GM21367 (cell line): ENCODE results near the gene GMIP.

Source experiments
- ATAC-seq: cut with Tn5 transposase; IDR thresholded peaks from one replicate; pipeline ENCODE4 v1.9.1; 2021; ENCODE audit not compliant: unreplicated experiment

GMIP gene

DNA sequence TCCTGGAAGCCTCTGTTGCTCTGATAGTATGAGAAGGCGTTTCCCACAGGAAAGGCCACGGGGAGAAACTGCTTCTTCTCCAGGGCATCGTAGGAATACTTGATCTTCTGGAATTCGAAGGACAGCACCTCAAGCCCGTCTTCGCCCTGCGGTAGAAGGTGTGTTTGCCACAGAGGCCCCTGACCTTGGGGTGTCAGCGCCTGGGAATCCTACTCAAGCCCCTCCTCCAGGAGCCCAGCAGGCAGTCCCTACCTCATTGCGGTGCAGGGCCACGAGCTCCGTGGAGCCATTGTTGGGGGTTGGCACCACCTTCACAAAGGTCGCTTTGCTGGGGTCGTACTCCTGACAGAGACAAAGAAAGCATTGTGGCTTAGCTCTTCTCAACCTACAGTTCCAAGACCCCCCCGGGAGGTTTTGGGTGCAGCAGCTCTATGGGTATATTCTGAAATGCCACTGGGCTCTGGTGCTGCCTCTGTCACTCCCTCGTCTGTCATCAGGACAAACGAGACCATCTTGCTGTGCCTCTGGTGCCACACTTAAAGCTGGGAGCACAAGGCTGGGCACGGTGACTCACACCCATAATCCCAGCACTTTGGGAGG, 16.3 kb upstream of the GMIP start:
- ATAC-seq: no peak

DNA sequence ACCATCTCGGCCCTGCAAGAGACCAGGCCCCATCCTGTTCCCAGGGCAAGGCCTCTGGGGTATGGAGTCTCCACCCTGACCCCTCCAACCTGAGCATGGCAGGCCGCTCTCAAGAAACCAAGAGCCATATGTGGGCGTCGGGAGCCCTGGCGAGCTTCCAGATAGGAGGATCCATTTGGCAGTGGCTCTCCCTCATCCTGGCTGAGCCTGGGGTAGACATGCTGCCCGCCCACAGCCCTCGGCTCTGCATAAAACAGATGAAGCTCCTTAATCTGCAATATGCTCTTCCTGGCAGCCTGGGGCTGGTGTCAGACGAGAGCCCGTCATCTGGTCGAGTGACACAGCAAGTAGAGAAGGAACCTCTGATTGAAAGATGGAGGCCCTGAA, 13.9 kb upstream of the GMIP start:
- ATAC-seq: no peak

DNA sequence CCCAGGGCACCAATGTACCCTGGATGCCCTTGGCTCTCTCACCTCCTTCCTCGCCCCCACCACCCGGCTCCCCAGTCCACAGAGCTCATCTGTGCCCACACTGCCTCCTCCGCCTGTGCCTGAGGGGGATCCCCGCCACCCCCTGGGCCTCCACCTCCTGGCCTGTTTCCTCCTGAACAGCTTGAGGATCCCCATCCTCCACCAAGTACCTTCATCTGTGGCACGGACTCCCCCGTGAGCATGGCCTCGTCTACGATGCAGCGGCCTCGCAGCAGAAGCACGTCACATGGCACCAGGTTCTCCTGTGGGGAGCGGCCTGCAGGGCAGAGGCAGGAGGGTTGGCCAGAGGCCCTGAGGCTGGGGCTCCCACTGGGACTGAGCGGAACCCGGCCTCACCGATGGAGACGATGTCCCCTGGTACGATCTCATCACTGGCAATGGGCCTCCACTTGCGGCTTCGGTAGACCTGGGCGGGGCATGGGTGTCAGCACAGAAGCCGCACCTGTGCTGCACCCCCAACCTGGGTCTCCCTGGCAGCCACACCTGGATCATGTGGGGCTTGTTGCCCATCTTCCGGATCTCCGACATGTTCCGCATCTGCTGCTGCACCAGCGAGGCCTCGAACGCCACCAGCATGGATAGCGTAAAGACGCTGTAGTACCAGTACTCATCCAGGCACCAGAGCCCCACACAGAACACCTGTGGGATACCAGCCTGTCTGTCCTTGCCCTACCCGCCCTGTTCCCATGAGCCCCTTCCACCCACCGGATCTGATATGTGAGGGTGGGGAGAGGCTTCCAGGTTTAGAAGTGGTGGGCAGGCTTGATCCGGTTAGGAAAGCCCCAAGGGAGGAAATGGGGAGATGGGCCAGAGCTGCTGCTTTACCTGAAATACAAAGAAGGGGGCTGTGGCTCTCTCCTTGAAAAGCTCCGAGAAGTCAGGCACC, 13.3 kb upstream of the GMIP start:
- no peak for ATAC-seq

DNA sequence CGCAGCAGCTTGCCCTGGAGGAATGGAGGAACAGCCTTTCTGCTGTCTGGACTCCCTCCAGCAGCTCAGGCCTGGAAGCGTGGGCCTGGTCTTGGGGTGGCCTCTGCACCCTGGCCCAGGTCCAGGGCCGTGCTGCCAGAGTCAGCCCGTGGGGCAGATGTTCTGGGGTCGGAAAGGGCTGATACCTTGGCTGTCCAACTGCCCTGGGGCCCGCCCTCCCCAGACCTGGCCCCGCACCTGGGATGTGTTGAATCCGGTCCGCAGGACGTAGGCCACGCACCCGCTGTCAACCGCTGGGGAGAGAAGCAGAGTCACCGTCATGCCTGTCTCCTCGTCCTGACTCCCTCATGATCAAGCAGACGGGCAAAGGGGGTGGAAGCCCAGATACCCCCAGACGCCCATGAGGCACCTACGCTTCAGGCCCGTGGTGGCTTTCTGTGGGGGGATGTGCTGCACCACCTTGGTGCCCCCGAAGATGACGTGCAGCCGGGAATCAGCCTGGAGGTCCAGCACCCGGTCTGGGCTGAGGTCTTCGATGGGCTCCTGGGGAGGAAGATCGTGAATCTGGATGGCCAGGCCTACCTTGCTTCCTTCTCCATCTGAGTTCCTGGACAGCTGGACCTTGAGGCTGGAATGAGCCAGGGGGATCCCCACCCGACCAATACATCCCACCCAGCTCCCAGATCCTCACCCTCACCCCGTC, 12.3 kb upstream of the GMIP start:
- no peak for ATAC-seq

DNA sequence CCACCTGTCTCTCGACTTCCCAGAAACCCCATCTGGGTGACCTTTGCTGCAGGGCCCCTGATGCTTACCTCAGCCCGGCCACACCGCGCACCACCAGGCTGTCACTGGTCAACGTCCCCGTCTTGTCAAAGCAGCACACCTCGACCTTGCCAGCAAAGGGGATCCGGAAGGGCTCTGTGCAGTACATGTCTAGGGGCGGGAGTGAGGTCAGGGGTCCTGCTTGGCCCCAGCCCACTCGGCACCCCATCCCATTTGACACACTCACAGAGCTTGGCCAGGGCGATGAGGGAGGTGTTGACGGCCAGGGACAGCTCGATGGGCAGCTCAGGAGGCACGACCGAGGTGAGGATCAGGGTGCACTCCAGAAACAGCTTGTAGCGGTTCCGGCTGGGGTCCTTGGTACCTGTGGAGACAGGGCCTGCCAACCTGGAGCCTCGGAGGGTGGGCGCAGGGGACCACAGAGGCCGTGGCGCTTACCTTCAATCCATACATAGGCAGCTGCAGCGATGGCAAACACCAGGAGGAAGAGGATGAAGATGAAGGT, 11.7 kb upstream of the GMIP start:
- no peak for ATAC-seq

DNA sequence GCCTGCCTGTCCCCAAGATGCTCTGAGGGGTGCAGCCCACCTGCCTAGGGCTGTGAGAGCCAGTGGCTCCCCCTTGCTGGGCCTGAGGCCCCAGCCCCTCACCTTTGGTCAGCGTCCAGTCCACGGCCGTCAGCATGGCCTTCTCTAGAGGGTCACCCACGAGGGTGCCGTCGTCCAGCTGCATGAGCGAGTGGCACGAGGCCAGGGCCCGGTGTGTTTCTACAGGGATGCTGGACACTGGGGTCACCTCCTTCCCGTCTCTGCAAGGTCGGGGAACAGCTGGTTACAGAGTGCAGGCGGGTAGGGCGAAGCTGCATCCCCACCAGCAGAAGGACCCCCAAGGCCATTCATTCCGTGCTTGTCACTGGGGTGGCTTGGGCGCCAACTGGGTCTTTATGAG, 11.0 kb upstream of the GMIP start:
- ATAC-seq: no peak

DNA sequence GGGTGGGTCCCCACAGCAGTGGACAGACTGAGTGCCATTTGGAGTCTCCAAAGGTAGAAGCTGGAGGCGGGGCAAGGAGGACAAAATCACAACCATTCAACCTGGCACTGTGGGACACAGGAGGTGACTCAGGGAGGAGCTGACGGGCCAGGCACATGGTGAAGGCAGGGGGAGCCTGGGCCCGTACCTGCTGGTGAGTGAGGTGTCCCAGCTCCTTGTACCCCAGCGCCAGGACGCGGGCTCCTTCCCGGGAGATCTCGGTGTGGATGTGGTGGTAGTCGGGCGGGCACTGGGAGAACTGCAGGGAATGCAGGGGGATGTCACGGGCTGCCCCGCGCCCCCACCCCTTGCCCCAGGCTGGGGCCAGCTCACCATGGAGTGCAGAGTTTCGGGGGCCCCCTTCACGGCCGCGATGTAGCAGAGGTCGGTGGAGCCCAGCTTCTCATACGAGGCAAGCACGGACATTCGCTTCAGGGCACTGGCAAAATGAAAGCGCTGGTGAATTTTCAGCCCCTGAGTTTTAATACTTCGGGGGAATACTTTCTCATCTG, 10.2 kb upstream of the GMIP start:
- no peak for ATAC-seq

DNA sequence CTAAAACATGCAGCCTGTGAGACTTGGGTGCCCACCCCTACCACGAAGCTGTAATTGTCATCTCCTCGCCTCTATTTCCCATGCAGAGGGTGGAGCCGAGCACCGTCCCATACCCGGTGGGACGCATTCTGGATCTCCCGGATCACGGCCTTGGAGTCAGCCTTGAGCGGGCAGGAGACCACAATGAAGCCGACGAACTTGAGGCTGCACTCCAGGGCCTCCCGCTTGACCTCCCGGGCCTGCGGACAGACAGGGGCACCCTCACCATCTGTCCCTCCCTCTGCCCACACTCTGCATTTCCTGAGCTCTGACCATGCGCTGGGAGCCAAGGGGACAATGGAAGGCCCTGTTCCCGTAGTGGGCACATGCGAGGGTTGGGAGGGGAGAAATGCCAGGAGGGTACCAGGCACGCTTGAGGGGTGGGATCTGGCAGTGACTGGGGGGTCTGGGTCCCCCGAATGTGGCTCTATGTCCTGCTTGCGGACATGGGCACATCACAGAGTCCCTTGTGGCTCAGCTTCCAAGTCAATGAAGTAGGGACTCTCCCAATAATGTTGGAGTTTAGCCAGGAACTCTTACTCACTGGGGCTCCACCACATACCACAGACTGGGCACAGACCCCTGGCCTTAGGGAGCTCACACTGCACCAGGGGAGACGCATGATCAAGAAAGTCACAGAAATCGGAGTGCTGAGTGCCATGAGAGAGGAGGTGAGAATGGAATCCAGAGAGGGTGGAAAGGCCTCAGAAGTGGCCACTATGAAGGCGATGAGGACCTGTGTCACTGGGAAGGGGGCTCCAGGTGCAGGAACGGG, 9.2 kb upstream of the GMIP start:
- ATAC-seq: no peak

DNA sequence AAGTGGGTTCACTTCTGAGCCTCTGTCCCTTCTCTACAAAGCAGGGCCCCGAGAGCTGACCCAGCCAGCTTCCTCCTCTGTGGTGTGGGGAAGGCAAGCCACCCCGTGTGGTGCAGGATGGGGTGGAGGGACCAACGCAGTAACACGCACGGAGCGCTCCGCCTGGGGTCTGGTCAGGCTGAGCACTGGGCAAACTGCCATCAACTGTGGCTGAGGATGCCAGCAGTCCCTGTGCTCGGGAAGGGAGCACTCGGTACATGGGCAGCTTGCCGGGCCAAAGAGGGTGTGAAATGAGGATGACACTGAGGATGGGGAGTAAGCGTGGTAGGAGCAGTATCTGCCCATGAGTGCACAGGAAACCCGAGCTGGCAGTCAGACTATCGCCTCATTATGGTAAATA, 7.6 kb upstream of the GMIP start:
- no peak for ATAC-seq

DNA sequence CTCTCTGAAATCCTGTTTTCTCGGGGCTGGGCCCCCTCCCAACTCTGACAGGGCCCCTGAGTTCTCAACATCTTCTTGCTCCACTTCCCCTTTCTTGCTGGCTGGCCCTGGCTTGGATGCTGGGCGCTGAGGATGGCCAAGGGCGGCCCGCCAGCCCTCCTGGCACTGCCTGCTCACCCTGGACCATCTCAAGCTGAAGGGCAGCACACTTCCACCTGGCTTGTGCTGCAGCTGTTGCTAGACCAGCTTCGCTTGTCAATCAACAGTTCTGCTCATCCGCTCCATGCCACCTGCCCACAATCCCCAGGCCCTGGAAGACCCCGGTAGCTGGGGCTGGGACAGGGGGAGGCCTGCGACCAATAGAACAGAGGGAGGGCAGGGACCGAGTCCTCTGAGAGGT, 6.9 kb upstream of the GMIP start:
- no peak for ATAC-seq

DNA sequence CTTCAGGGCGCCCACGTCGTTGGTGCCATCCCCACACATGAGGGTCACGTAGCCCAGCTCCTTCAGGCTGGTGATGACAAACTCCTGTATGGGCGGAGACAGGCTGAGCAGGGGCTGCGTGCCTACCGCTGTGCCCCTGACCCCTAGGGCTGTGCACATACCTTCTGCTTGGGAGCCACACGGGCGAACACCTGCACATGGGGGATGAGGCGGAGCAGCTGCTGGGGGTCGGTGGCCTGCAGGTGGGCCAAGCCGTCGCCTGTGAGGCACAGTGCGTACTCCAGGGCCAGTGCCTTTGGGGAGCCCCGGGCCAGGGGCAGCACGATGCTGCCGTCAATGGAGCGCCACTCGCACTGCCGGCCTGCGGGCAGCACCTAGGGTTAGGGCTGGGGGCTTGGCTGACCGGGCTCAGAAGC, 6.1 kb upstream of the GMIP start:
- no peak for ATAC-seq

DNA sequence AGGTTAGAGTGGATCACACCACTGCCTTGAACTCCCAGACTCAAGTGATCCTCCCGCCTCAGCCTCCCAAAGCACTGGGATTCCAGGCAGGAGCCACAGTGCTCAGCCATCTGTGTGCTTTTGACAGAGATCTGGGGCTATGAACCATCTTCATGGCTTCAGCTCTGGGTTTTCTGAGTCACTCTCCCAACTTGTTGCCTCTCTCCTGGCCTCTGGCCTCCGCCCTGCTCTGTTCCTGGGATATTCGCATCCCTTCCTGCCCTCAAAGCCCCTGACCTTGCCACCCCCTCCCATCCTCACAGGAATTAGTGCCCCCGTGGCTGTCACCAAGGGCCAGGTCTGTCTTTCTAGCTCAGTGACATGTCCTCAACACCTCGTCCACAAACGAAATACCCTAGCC, 5.7 kb upstream of the GMIP start:
- ATAC-seq: no peak

DNA sequence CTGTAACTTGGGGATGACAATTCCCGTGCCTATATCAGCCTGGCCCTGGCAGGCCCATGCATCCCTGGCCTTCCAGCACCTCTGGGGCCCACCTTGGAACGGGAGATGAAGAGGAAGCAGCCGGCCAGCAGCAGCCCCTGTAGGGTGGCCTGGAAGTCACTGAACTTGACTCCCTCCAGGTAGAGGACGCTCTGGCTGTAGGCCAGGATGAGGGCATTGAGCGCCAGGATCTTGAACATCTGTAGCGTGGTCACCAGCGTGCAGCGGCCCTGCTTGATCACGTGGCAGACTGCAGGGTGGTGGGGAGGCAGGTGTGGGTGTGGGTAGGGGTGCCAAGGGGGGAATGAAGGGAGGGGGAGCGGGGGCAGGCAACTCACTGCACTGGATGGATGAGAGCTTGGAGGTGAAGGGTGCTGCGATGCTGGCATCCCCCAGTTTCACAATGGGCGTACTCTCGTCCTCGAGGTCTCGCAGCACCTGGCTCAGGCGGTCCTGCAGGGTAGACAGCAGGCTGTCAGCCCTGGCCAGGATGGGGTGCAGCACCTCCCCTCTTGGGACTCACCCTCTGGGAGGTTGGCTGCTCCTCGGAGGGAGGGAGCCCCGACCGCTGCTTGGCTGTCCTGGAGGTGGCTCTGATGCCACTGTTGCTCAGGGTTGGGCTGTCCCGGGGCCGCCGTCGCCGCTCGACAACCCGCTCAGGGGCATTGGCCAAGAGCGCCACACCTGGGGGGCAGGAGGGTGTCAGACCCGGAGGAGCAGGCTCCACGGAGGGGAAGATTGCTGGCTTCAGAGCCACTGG, 3.8 kb upstream of the GMIP start:
- ATAC-seq: no peak

DNA sequence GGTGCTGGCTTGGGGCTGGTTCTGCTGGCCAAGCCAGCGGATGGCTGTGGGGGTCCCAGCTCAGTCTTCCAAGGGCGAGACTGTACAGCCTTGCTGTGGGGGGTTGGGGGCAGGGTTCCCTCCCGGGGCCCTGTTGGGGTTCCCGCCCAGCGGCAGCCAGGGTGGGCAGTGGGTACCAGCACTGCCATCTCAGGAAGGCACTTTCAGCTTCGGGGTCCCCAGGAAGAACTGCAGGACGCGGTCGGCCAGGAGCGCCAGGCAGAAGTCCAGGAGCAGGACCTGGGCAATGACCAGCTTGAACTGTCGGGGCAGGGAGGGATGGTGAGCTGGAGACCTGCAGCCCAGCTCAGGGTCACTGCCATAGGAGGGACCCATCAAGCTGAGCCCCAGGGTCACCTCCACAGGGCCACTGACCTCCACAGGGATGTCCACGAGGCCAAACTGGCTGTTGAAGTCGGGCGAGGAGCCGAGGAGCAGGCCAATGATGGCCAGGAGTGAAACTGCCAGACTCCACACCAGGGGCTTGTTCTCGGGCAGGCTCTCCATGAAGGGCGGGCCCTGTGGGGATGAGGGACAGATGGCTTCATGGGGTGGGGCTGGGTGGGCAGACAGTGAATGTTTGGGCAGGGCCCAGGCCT, 1.9 kb upstream of the GMIP start:
- ATAC-seq: no peak

DNA sequence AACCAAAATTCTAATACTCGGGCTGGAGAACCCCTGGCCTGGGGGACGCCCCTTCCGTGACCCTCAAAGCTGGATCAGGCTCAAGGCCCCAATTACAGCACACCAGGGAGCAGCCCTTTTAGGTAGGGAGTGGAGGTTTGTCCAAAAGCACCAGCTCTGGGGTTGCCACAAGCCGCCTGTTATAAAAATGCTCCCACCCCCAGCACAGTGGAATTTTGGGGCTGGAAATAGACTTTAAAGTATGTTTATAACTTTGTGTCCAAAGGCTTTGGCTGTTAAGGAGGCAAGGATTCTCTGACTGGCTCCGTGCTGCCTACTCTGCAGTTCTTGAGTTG, 564 bp upstream of the GMIP start:
- ATAC-seq: no peak

DNA sequence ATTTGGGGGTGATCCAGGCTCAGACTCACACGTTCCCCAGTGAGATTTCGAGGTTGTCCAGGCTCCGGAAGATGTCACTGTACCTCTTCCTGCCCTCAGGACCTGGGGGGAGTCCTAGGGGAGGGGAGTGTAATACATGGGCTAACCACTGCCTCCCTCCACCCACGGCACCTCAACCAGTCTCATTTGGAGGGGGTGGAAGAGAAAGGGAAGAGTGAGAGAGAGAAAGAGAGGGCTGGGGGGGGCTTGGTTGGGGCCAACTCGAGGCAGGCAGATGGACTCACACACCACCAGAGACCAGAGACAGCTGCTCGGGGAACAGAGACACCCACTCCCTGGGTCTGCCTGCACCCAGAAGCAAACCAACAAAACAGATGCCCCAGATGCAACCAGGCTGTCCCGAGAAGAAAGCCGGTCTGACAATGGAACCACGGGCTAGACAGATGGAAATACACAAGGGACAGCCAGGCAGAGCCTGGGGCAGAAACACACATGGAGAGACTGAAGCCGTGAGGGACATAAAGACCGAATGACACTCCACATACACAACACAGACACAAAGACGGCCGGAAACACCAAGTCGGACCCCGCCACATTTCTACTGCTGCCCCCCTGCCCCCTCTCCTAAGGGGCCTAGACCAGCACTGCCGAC, 825 bp downstream of the GMIP start:
- no peak for ATAC-seq

DNA sequence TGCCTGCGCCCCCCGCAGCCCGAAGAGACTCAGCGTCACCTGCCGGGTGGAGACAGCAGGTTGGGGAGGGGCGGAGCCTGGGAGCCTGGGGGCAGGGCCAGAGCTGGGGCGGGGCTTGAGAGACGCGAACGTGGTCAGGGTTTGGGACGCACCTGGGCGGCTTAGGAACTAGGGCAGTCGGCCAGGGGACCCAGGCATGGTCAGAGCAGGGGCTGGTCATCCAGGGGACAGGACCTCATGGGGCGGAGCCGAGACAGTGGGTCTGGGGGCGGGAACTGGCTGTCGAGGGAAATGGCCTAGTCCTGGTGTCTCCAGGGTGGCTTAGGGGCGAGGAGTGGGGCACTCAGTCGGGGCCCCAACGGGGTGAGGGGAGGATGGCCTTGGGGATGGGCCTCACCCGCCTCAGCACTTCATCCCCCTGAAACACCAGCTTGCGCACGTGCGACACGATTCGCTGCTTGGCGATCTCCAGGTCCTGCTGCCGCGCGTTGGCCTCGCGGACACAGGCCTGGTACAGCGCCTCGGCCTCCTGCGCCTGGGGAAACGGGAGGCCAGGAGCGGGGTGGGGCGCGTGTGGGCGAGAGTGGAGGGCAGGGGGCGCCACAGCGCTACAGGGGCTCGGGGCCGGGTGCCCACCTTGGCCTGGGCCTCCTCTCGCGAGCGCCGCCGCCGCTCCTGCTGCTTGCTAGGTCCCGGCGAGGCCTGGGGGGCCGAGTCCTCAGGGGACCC, 5.8 kb downstream of the GMIP start:
- no peak for ATAC-seq

DNA sequence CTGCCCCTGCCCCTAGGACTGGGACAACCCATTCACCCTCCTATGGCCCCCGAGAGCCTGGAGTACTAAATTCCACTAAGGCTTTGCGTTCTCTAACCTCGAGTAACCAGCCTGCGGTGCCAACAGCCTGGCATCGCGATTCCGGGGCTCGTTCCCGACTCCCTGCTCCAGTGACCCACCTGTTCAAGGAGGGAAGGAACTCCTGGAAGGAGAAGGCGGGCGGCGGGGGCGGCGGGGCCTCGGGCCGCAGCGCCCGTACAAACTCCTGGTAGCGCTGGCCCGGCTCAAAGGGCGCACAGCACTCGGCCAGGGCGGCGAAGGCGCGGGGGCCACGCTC, 6.3 kb downstream of the GMIP start:
- no peak for ATAC-seq
